ENCODE data around the gene LNPEP.
A peak's percentile ranks its signal among the peaks of the same experiment; 100 is the strongest.
"Not testable (repeated sequence)": the region's sequence is repeated elsewhere in the genome, so short reads cannot be mapped to it uniquely, and the experiment has no call there.

Gene LNPEP

GRCh38 chr5:97063251-97063650 lies 127.4 kb downstream of the LNPEP start:
- no peak for DNase-seq (ENCODE audit: low spot score)

GRCh38 chr5:97065475-97065874 lies 129.6 kb downstream of the LNPEP start:
- DNase-seq (ENCODE audit: low spot score) = no peak

GRCh38 chr5:97067296-97067850 lies 131.5 kb downstream of the LNPEP start:
- DNase-seq (ENCODE audit: low spot score) = no peak

GRCh38 chr5:97070234-97070633 lies 134.4 kb downstream of the LNPEP start:
- DNase-seq (ENCODE audit: low spot score) = no peak

DNA sequence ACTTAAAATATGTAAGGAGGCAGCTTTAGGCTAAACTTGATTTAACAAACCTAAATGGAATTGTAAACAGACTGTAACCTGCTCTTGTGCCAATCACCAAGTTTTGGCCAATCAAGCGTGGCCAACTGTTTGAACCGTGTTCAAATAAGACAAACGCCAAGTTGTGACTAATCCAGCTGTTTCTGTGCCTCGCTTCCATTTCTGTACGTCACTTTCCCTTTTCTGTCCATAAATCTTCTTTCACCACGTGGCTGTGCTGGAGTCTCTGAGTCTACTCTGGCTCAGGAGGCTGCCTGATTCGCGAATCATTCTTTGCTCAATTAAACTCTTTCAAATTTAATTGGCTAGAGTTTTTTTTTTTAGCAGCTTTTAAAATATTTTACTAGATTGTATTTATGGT lies 135.2 kb downstream of the LNPEP start:
- DNase-seq (ENCODE audit: low spot score) = peak; percentile 72

DNA sequence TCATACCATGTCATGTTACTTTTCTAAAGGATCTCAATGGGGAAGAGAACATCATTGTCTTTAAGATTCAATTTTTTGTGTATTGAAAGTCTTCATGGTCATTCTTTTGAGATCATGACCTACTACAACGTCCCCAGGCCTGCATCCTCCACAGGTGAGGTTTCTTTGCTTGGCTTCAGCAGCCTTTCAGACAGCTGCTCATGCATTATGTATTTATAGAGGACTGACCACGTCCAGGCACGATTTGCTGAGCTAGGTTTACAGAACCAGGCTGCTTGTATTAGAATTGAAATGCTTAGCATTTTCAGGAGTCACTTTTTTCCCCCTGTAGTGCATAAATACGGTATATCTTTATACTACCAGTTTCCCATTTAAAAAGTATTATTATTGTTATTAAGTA lies 136.1 kb downstream of the LNPEP start:
- DNase-seq (ENCODE audit: low spot score) = no peak

DNA sequence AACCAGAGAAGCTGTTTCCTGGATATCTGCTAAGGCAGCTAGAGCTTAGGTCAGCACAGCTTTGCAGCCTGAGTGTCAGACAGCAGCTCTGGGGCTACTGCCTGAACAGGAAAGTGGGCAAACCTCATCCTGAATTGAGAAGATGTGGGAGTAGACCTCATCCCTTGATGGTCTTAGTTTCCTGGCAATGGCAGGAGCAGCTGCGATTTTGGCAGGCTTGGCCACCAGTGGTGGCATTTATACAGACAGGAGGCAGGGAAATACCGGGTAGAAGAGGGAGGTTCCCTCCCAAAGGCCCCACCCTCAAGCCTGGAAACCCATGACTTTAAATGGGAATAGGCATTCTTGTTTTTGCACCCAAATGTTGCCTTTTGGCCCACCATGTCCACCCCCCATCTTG lies 136.8 kb downstream of the LNPEP start:
- no peak for DNase-seq (ENCODE audit: low spot score)

DNA sequence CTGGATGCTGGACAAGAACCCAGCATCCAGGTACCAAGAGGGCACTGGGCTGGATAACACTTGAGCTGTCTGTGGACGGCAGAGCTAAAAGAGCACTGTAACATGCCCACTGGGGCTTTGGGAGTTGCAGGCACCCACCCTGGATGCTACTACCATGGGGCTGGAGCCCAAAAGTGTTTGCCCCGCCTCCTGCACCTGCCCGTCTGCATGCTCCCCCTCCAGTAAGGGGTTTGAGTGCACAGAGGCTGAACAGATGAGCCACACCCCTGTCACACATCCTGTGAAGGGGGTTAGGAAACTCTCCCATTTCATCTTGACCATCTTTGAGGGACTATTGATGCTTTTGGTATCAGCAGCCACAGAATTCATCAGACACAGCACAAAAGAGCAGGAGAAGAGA lies 137.5 kb downstream of the LNPEP start:
- DNase-seq (ENCODE audit: low spot score) = no peak

- no peak for DNase-seq (ENCODE audit: low spot score)
These were observed 139.1 kb downstream of the LNPEP start for GRCh38 chr5:97074859-97075489.

GRCh38 chr5:97075649-97076048 lies 139.8 kb downstream of the LNPEP start:
- no peak for DNase-seq (ENCODE audit: low spot score)

- DNase-seq (ENCODE audit: low spot score) = no peak
These were observed 140.2 kb downstream of the LNPEP start for GRCh38 chr5:97076098-97076497.

GRCh38 chr5:97077246-97077645 lies 141.4 kb downstream of the LNPEP start:
- no peak for DNase-seq (ENCODE audit: low spot score)

DNA sequence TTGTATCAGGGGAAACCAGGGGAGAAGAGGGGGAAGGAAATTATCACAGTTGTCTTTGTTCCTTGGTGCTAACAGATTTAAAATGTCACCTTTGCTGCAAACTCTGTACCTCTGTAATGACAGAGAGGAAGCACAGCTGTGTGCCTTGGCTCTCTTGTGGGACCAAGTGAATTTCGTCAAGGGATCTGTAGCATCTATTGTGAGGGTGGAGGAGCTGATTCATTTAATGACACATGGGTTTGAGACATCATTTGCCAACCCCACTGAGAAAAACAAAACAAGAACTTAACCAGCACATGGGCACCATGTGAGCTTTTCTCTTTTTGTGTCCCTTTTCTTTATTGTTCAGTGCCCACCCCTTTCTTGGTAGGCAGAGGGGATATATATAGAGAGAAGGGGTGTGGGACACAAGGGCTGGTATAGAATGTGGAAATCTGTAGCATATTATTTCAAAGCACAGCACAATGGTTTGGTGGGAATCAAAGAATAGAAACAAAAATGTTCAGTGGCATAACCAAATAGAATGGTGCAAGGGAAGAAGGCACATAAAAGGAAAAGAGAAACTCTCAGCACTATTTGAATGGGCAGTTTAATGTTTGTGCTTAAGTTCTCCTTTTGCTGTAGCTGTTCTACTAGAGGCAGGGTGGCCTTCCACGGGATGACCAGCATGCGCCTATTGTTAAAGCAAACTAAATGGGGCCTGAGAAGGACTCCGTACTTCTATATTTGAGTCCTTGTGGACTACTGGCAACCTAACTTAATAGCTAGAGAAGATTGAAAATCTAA lies 143.3 kb downstream of the LNPEP start:
- no peak for DNase-seq (ENCODE audit: low spot score)

DNA sequence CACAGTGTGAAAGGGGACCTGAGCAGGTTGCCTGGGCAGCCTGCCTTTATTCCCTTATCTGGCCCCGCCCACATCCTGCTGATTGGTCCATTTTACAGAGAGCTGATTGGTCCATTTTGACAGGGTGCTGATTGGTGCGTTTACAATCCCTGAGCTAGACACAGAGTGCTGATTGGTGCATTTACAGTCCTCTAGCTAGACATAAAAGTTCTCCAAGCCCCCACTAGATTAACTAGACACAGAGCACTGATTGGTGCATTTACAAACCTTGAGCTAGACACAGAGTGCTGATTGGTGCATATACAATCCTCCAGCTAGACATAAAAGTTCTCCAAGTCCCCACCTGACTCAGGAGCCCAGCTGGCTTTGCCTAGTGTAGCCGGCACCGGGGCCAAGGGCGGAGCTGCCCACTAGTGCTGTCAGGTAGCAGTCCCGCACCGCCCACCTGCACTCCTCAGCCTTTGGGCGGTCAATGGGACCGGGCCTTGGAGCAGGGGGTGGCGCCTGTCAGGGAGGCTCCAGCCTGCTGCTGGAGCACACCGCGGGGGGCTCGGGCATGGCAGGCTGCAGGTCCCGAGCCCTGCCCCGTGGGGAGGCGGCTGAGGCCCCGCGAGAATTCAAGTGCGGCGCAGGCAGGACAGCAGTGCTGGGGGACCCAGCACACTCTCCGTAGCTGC lies 149.0 kb downstream of the LNPEP start:
- DNase-seq (ENCODE audit: low spot score) = not testable (repeated sequence)

- DNase-seq (ENCODE audit: low spot score) = no peak
These were observed 149.7 kb downstream of the LNPEP start for GRCh38 chr5:97085459-97086181.
